ENCODE measurements around the gene VMAC.

Gene VMAC

DNA sequence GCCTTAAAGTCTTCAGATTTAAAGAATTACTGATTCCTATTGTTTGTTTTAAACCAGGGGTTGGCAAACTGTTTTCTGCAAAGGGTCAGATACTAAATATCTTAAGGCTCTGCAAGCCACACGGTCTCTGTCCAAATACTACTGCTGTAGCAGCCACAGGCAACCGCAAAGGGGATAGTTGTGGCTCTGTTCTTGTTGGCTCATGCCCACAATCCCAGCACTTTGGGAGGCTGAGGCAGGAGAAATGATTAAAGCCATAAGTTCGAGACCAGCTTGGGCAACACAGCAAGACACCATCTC, 50.9 kb downstream of the VMAC start:
- no peak overlapping the region for H4K91ac ChIP-seq (ENCODE audit: low read depth, low read length, poor library complexity)
- no peak overlapping the region for H3K18ac ChIP-seq (ENCODE audit: low read length)
- H2BK5ac ChIP-seq (ENCODE audit: low read length), result no peak overlapping the region
- no peak for DNase-seq (ENCODE audit: low spot score)
- no peak overlapping the region for H4K8ac ChIP-seq (ENCODE audit: low read depth, low read length)
- H3K23ac ChIP-seq (ENCODE audit: low read depth, low read length, poor library complexity), result no peak overlapping the region
- H3K36me3 ChIP-seq (replicated peaks in 1 of 2; ENCODE audit: control insufficient read depth in 2 of 2, insufficient read depth in 2 of 2, low read length in 2 of 2), result peaks cover 0 to 20% of the 10 kb centered on the region in 2 donors
- no peak overlapping the region for H3K4ac ChIP-seq (ENCODE audit: low read length)
- H3K27me3 ChIP-seq (ENCODE audit: control insufficient read depth in 3 of 3, insufficient read depth in 3 of 3, low read depth in 1 of 3, low read length in 3 of 3), result no peaks in the 10 kb centered on the region
- no peak overlapping the region for H2BK15ac ChIP-seq (ENCODE audit: low read length)
- no peaks in the 10 kb centered on the region for H3K9me3 ChIP-seq (replicated peaks in 1 of 2; ENCODE audit: control insufficient read depth in 2 of 2, insufficient read depth in 1 of 2, low read depth in 1 of 2, low read length in 2 of 2)
- no CpG with 5 or more reads among the region's 3 CpGs for WGBS, 2 donors (ENCODE audit: extremely low coverage in 2 of 2, insufficient read length in 2 of 2, insufficient replicate concordance in 1 of 2)
- H2AK5ac ChIP-seq (ENCODE audit: low read depth, low read length), result no peak overlapping the region
- H3K79me1 ChIP-seq (ENCODE audit: low read depth, low read length), result peaks cover 18% of the 10 kb centered on the region
- H2AFZ ChIP-seq (ENCODE audit: low read length), result no peak overlapping the region
- H3K14ac ChIP-seq (ENCODE audit: low read length), result no peak overlapping the region
- H3K4me2 ChIP-seq (ENCODE audit: insufficient read depth, low read length, poor library complexity, severe bottlenecking), result no peak overlapping the region
- H3K27ac ChIP-seq (replicated peaks; ENCODE audit: low read length), result no peak overlapping the region
- H3K4me1 ChIP-seq (ENCODE audit: control insufficient read depth in 2 of 2, insufficient read depth in 1 of 2, low read depth in 1 of 2, low read length in 2 of 2), result peaks cover 38 to 54% of the 10 kb centered on the region in 2 donors
- H3K4me3 ChIP-seq (ENCODE audit: low read length in 2 of 2), result no peak overlapping the region
- H2BK12ac ChIP-seq (ENCODE audit: low read length), result no peak overlapping the region
- H3K9ac ChIP-seq (ENCODE audit: low read depth, low read length, poor library complexity), result no peak overlapping the region
- H2BK120ac ChIP-seq (ENCODE audit: low read depth, low read length), result no peak overlapping the region

DNA sequence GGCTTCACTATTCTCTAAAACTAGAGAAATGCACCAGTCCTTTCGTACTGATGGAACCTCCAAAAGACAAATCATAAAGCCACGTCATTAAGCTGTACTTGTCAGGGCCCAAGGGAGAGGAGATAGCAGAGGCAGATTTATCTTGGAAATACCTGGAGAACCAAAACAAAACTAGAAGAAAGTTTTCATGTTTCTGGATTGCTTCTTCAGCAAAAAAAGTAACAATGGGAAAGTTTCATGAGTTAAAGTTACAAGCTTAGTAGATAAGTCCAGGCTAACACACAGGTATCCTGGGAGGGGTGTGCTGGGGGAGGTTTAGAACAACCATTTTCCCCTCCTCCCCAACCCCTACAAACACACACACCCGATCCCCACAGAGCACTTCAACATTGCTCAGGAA, 51.7 kb downstream of the VMAC start:
- no peak overlapping the region for H3K9ac ChIP-seq (ENCODE audit: low read depth, low read length, poor library complexity)
- H3K36me3 ChIP-seq (replicated peaks in 1 of 2; ENCODE audit: control insufficient read depth in 2 of 2, insufficient read depth in 2 of 2, low read length in 2 of 2), result peaks cover 0 to 18% of the 10 kb centered on the region in 2 donors
- no peaks in the 10 kb centered on the region for H3K9me3 ChIP-seq (replicated peaks in 1 of 2; ENCODE audit: control insufficient read depth in 2 of 2, insufficient read depth in 1 of 2, low read depth in 1 of 2, low read length in 2 of 2)
- no peak for DNase-seq (ENCODE audit: low spot score)
- peaks cover 22% of the 10 kb centered on the region for H3K79me1 ChIP-seq (ENCODE audit: low read depth, low read length)
- no peak overlapping the region for H3K4ac ChIP-seq (ENCODE audit: low read length)
- peaks cover 33 to 47% of the 10 kb centered on the region in 2 donors for H3K4me1 ChIP-seq (ENCODE audit: control insufficient read depth in 2 of 2, insufficient read depth in 1 of 2, low read depth in 1 of 2, low read length in 2 of 2)
- no peak overlapping the region for H4K91ac ChIP-seq (ENCODE audit: low read depth, low read length, poor library complexity)
- no peak overlapping the region for H2AFZ ChIP-seq (ENCODE audit: low read length)
- H3K23ac ChIP-seq (ENCODE audit: low read depth, low read length, poor library complexity), result peak overlapping the region; percentile 17
- no peak overlapping the region for H3K18ac ChIP-seq (ENCODE audit: low read length)
- no peak overlapping the region for H2BK15ac ChIP-seq (ENCODE audit: low read length)
- no peak overlapping the region for H4K8ac ChIP-seq (ENCODE audit: low read depth, low read length)
- no peak overlapping the region for H3K27ac ChIP-seq (replicated peaks; ENCODE audit: low read length)
- H2BK12ac ChIP-seq (ENCODE audit: low read length), result no peak overlapping the region
- H2BK120ac ChIP-seq (ENCODE audit: low read depth, low read length), result no peak overlapping the region
- H2AK5ac ChIP-seq (ENCODE audit: low read depth, low read length), result no peak overlapping the region
- no peak overlapping the region for H3K4me2 ChIP-seq (ENCODE audit: insufficient read depth, low read length, poor library complexity, severe bottlenecking)
- H2BK5ac ChIP-seq (ENCODE audit: low read length), result no peak overlapping the region
- no peak overlapping the region for H3K14ac ChIP-seq (ENCODE audit: low read length)
- H3K27me3 ChIP-seq (ENCODE audit: control insufficient read depth in 3 of 3, insufficient read depth in 3 of 3, low read depth in 1 of 3, low read length in 3 of 3), result no peaks in the 10 kb centered on the region
- no CpG with 5 or more reads among the region's 3 CpGs for WGBS, 2 donors (ENCODE audit: extremely low coverage in 2 of 2, insufficient read length in 2 of 2, insufficient replicate concordance in 1 of 2)
- H3K4me3 ChIP-seq (ENCODE audit: low read length in 2 of 2), result no peak overlapping the region

DNA sequence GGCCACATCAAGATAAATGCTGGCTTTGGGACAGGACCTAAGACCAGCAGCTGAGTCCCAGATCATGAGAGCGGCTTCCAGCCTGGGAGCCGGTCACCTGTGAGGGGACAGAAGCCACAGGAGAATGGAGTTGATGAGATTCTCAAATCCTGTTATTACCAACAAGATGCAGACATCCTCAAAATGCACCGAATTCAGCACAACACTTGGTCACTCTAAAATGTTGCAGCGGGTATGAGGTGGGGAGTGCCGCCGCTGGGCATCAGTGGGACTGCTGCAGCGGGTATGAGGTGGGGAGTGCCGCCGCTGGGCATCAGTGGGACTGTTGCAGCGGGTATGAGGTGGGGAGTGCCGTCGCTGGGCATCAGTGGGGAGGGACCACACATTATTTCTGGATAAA, 52.1 kb downstream of the VMAC start:
- H3K14ac ChIP-seq (ENCODE audit: low read length), result no peak overlapping the region
- H2BK5ac ChIP-seq (ENCODE audit: low read length), result no peak overlapping the region
- no peak overlapping the region for H4K91ac ChIP-seq (ENCODE audit: low read depth, low read length, poor library complexity)
- H3K18ac ChIP-seq (ENCODE audit: low read length), result no peak overlapping the region
- no peaks in the 10 kb centered on the region for H3K9me3 ChIP-seq (replicated peaks in 1 of 2; ENCODE audit: control insufficient read depth in 2 of 2, insufficient read depth in 1 of 2, low read depth in 1 of 2, low read length in 2 of 2)
- H2AK5ac ChIP-seq (ENCODE audit: low read depth, low read length), result no peak overlapping the region
- H3K27me3 ChIP-seq (ENCODE audit: control insufficient read depth in 3 of 3, insufficient read depth in 3 of 3, low read depth in 1 of 3, low read length in 3 of 3), result no peaks in the 10 kb centered on the region
- H3K23ac ChIP-seq (ENCODE audit: low read depth, low read length, poor library complexity), result peak overlapping the region; percentile 17
- no peak overlapping the region for H3K4me3 ChIP-seq (ENCODE audit: low read length in 2 of 2)
- H4K8ac ChIP-seq (ENCODE audit: low read depth, low read length), result no peak overlapping the region
- no peak overlapping the region for H3K9ac ChIP-seq (ENCODE audit: low read depth, low read length, poor library complexity)
- no peak overlapping the region for H2BK120ac ChIP-seq (ENCODE audit: low read depth, low read length)
- no CpG with 5 or more reads among the region's 12 CpGs for WGBS, 2 donors (ENCODE audit: extremely low coverage in 2 of 2, insufficient read length in 2 of 2, insufficient replicate concordance in 1 of 2)
- no peak overlapping the region for H3K27ac ChIP-seq (replicated peaks; ENCODE audit: low read length)
- no peak overlapping the region for H3K4ac ChIP-seq (ENCODE audit: low read length)
- peaks cover 29 to 43% of the 10 kb centered on the region in 2 donors for H3K4me1 ChIP-seq (ENCODE audit: control insufficient read depth in 2 of 2, insufficient read depth in 1 of 2, low read depth in 1 of 2, low read length in 2 of 2)
- H3K79me1 ChIP-seq (ENCODE audit: low read depth, low read length), result peaks cover 22% of the 10 kb centered on the region
- DNase-seq (ENCODE audit: low spot score), result no peak
- no peak overlapping the region for H3K4me2 ChIP-seq (ENCODE audit: insufficient read depth, low read length, poor library complexity, severe bottlenecking)
- H2BK15ac ChIP-seq (ENCODE audit: low read length), result no peak overlapping the region
- H2BK12ac ChIP-seq (ENCODE audit: low read length), result no peak overlapping the region
- no peak overlapping the region for H2AFZ ChIP-seq (ENCODE audit: low read length)
- H3K36me3 ChIP-seq (replicated peaks in 1 of 2; ENCODE audit: control insufficient read depth in 2 of 2, insufficient read depth in 2 of 2, low read length in 2 of 2), result peaks cover 0 to 18% of the 10 kb centered on the region in 2 donors

DNA sequence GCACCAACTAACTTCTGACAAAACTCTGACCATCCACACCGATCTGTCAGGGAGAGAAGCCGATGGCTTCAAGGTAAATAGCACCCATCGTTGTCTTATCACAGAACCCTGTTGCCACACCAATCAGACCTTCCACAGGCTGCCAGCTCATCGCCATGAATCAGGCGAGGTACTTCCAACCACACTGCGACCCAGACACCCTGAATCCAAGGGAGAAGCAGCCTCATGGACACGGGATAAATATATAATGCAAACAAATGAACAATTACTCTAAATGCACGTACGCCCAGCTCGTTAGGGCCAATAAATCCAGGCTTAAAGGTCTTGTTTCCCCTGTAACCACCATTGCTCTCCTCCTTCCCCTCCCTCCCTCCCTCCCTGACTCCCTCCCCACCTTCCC, 52.5 kb downstream of the VMAC start:
- no peak overlapping the region for H3K23ac ChIP-seq (ENCODE audit: low read depth, low read length, poor library complexity)
- H2BK12ac ChIP-seq (ENCODE audit: low read length), result no peak overlapping the region
- H3K4me2 ChIP-seq (ENCODE audit: insufficient read depth, low read length, poor library complexity, severe bottlenecking), result no peak overlapping the region
- peaks cover 28 to 42% of the 10 kb centered on the region in 2 donors for H3K4me1 ChIP-seq (ENCODE audit: control insufficient read depth in 2 of 2, insufficient read depth in 1 of 2, low read depth in 1 of 2, low read length in 2 of 2)
- no peak overlapping the region for H3K18ac ChIP-seq (ENCODE audit: low read length)
- H3K27ac ChIP-seq (replicated peaks; ENCODE audit: low read length), result no peak overlapping the region
- no peak overlapping the region for H3K14ac ChIP-seq (ENCODE audit: low read length)
- H2BK120ac ChIP-seq (ENCODE audit: low read depth, low read length), result no peak overlapping the region
- no peak for DNase-seq (ENCODE audit: low spot score)
- no peak overlapping the region for H2BK15ac ChIP-seq (ENCODE audit: low read length)
- no peak overlapping the region for H2AFZ ChIP-seq (ENCODE audit: low read length)
- no peak overlapping the region for H3K4ac ChIP-seq (ENCODE audit: low read length)
- no peak overlapping the region for H4K91ac ChIP-seq (ENCODE audit: low read depth, low read length, poor library complexity)
- H3K9ac ChIP-seq (ENCODE audit: low read depth, low read length, poor library complexity), result peak overlapping the region; percentile 61
- no peak overlapping the region for H2BK5ac ChIP-seq (ENCODE audit: low read length)
- peaks cover 21% of the 10 kb centered on the region for H3K79me1 ChIP-seq (ENCODE audit: low read depth, low read length)
- no peaks in the 10 kb centered on the region for H3K9me3 ChIP-seq (replicated peaks in 1 of 2; ENCODE audit: control insufficient read depth in 2 of 2, insufficient read depth in 1 of 2, low read depth in 1 of 2, low read length in 2 of 2)
- H3K36me3 ChIP-seq (replicated peaks in 1 of 2; ENCODE audit: control insufficient read depth in 2 of 2, insufficient read depth in 2 of 2, low read length in 2 of 2), result peaks cover 0 to 18% of the 10 kb centered on the region in 2 donors
- no peaks in the 10 kb centered on the region for H3K27me3 ChIP-seq (ENCODE audit: control insufficient read depth in 3 of 3, insufficient read depth in 3 of 3, low read depth in 1 of 3, low read length in 3 of 3)
- no peak overlapping the region for H2AK5ac ChIP-seq (ENCODE audit: low read depth, low read length)
- no peak overlapping the region for H4K8ac ChIP-seq (ENCODE audit: low read depth, low read length)
- WGBS, 2 donors (ENCODE audit: extremely low coverage in 2 of 2, insufficient read length in 2 of 2, insufficient replicate concordance in 1 of 2), result no CpG with 5 or more reads among the region's 10 CpGs
- H3K4me3 ChIP-seq (ENCODE audit: low read length in 2 of 2), result no peak overlapping the region
